Measurements from ENCODE around the gene PXMP2. TPM values are rescaled to one million over a fixed set of nuclear protein-coding genes. Genes with fewer than 3 reads are reported as not detected.

The PXMP2 gene
- polyA plus RNA-seq, 1 experiment = 22.3 TPM

DNA sequence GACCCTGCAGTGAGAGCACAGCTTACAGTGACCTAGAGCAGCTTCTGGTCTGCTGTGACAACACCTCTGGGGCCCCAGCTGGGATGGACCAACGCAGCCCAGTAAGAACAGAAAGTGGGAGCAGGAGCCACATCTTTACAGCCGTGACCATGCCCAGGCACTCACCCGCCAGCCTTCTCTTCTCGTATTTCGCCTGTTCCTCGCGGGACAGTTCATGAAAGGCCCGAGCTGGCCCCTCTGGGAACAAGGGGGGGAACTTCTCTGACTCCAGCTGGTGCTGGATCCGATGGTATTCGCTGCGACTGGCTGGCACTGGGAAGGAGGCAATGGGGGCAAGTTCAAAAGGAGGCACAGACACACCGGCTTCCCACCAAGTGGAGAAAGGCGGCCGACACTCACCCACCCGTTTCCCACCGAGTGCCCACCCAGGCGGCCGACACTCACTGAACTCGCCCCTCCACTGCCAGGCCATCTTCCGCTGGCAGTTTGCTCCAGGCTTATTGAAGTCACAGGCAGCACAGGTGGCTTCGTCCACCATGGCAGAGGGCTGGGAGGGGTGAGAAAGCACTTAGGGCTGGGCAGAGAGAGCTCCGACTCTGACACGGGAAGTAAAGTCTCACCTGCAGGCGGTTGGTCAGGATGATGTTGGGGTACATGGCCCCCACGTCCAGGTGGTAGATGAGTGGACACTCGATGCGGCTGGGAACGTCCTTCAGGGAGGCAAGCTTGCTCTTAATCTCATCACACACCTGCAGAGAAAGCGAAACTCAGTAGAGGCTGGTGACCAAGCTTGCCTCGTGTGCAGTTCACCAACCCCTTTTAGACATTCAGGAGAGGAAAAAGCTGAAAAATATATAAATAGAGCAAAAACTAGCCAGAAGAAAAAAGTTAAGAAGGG is 18.9 kb upstream of the PXMP2 start:
- CTCF ChIA-PET = interaction anchor here (1.4 kb wide), 1 partner anchor 29 kb away, joined by 3 read pairs; no protein-coding TSS in a partner anchor
- H3K36me3 ChIP-seq (ENCODE audit: control insufficient read depth, insufficient read depth, low read length) = peaks cover 11% of the 10 kb centered on the region
- H3K27me3 ChIP-seq (ENCODE audit: control insufficient read depth, insufficient read depth, low read length) = no peaks in the 10 kb centered on the region
- POLR2A ChIA-PET = no interaction called here
- DNase-seq (ENCODE audit: low read depth) = no peak
- no peak for TF ChIP-seq CTCF (IDR thresholded peaks at IDR 0.05; ENCODE audit: insufficient read depth, low read depth, low read length)
- no peak overlapping the region for H3K4me3 ChIP-seq (ENCODE audit: low read depth, low read length)

DNA sequence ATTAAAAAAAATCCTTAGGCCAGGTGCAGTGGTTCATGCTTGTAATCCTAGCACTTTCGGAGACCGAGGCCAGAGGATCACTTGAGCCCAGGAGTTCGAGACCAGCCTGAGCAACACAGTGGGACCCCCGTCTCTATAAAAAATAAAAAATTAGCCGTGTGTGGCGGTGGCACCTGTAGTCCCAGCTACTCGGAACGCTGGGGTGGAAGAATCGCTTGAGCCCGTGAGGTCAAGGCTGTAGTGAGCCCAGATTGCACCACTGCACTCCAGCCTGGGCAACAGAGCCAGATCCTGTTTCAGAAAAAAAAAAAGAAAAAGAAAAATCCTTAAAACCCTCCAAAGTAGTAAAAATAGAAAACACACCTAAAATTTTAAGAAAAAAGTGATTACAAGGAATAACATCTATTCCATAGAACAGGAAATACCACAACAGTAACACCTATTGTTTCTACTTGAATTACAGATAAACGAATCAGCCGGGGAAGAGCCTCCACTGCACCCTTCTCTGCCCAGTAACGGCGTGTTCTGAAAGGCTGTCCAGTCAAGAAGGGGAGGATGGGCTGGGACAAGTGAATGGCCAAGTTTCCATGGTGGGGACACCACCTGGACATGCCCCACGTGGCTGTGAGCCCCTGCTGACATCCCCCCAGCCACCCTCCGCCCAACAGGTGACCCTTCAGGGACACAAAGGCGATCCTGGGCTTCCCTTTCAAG is 18.1 kb upstream of the PXMP2 start:
- Histone ChIP-seq H3K4me3 (ENCODE audit: low read depth, low read length) (no peak overlapping the region), H3K27me3 (ENCODE audit: control insufficient read depth, insufficient read depth, low read length) (no peaks in the 10 kb centered on the region), H3K36me3 (ENCODE audit: control insufficient read depth, insufficient read depth, low read length) (peaks cover 10% of the 10 kb centered on the region)
- no peak for TF ChIP-seq CTCF (IDR thresholded peaks at IDR 0.05; ENCODE audit: insufficient read depth, low read depth, low read length)
- POLR2A ChIA-PET = no interaction called here
- CTCF ChIA-PET = interaction anchor here (0.7 kb wide), 1 partner anchor 146 kb away, joined by 3 read pairs; no protein-coding TSS in a partner anchor
- no peak for DNase-seq (ENCODE audit: low read depth)

DNA sequence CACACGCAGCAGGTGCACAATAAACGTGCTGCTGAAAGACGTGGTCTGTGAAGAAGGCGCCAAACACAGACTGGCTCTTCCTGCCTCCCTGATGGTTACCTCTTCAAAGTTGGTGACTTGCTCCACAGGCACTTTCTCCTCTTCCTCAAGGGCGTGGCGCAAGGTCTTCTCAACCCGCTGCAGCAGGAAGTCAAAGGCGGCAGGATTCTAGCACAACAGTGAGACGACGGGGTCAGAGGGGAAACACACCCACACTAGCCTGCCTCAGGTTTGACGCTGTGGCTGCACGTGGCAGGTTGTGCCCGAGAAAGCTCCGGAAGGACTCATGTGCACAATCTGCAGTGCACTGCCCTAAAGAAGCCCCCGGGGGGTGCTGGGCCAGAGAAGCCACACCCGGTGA is 15.3 kb upstream of the PXMP2 start:
- Histone ChIP-seq H3K27me3 (ENCODE audit: control insufficient read depth, insufficient read depth, low read length) (no peaks in the 10 kb centered on the region), H3K36me3 (ENCODE audit: control insufficient read depth, insufficient read depth, low read length) (peaks cover 11% of the 10 kb centered on the region), H3K4me3 (ENCODE audit: low read depth, low read length) (no peak overlapping the region)
- DNase-seq (ENCODE audit: low read depth) = no peak
- TF ChIP-seq CTCF (IDR thresholded peaks at IDR 0.05; ENCODE audit: insufficient read depth, low read depth, low read length) = no peak
- ChIA-PET CTCF (interaction anchor here (1.5 kb wide), 1 partner anchor 33 kb away, joined by 3 read pairs; no protein-coding TSS in a partner anchor), POLR2A (no interaction called here)

DNA sequence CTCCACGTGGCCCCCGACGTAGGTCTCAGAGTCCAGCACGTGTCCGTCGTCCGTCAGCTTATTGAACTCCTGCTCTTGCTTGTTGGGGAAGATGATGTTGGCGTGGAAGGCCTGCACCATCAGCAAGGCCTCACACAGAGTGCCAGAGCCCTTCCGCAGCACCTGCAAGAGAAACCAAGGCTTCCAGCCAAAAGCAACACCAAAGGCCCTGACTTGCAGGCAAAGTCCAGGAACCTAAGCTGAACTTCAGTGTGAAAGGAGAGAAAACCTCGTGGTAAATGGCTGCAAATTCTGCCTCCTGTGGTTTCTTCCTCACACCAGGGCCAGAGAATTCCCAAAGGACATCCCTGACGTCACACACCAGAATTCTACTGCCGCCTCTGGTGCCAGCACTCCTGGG is 14.7 kb upstream of the PXMP2 start:
- no peak for TF ChIP-seq CTCF (IDR thresholded peaks at IDR 0.05; ENCODE audit: insufficient read depth, low read depth, low read length)
- Histone ChIP-seq H3K4me3 (ENCODE audit: low read depth, low read length) (no peak overlapping the region), H3K27me3 (ENCODE audit: control insufficient read depth, insufficient read depth, low read length) (no peaks in the 10 kb centered on the region), H3K36me3 (ENCODE audit: control insufficient read depth, insufficient read depth, low read length) (peaks cover 11% of the 10 kb centered on the region)
- ChIA-PET POLR2A (no interaction called here), CTCF (no interaction called here)
- no peak for DNase-seq (ENCODE audit: low read depth)

Measured in BJ (cell line).